ENCODE results near the gene NHEJ1.
A peak's percentile ranks its signal among the peaks of the same experiment; 100 is the strongest.

The NHEJ1 gene

GRCh38 chr2:219078126-219078525 lies 82.5 kb downstream of the NHEJ1 start:
- Histone ChIP-seq H3K9me3 (replicated peaks; ENCODE audit: insufficient read depth, low read length) (no peaks in the 10 kb centered on the region), H3K27me3 (replicated peaks; ENCODE audit: insufficient read depth, low read length) (no peaks in the 10 kb centered on the region), H3K9ac (ENCODE audit: low read length) (no peak overlapping the region), H3K9me2 (replicated peaks; ENCODE audit: insufficient read depth, low read length) (no peaks in the 10 kb centered on the region), H3F3A (ENCODE audit: insufficient read depth, low read length) (no peaks in the 10 kb centered on the region), H3K36me3 (replicated peaks; ENCODE audit: insufficient read depth, low read length) (no peaks in the 10 kb centered on the region; the same call in 1 of the 2 replicates), H3K4me1 (ENCODE audit: low read length) (no peaks in the 10 kb centered on the region), H3K79me2 (ENCODE audit: low read length) (no peaks in the 10 kb centered on the region), H3K4me2 (ENCODE audit: low read depth, low read length) (no peak overlapping the region), H3K27ac (ENCODE audit: low read length) (no peak overlapping the region), H2AFZ (ENCODE audit: low read length) (no peak overlapping the region), H3K4me3 (ENCODE audit: low read length) (no peak overlapping the region), H4K20me1 (ENCODE audit: insufficient read depth, low read length) (no peaks in the 10 kb centered on the region)
- DNase-seq, result no peak
- TF ChIP-seq EZH2phosphoT487 (IDR thresholded peaks at IDR 0.05; ENCODE audit: low read length) (no peak), EZH2 (optimal IDR thresholded peaks at IDR 0.05; ENCODE audit: low read depth, low read length) (no peak), CTCF (IDR thresholded peaks at IDR 0.05; ENCODE audit: low read length) (0 out of 2 replicates have a peak, but pooled peaks have one; percentile 9)

GRCh38 chr2:219076253-219076652 lies 84.4 kb downstream of the NHEJ1 start:
- no peaks in the 10 kb centered on the region for H3K79me2 ChIP-seq (ENCODE audit: low read length)
- no peaks in the 10 kb centered on the region for H3F3A ChIP-seq (ENCODE audit: insufficient read depth, low read length)
- H3K9me3 ChIP-seq (replicated peaks; ENCODE audit: insufficient read depth, low read length), result no peaks in the 10 kb centered on the region
- no peaks in the 10 kb centered on the region for H3K4me1 ChIP-seq (ENCODE audit: low read length)
- no peak for TF ChIP-seq EZH2 (optimal IDR thresholded peaks at IDR 0.05; ENCODE audit: low read depth, low read length)
- TF ChIP-seq CTCF (IDR thresholded peaks at IDR 0.05; ENCODE audit: low read length), result no peak
- TF ChIP-seq EZH2phosphoT487 (IDR thresholded peaks at IDR 0.05; ENCODE audit: low read length), result no peak
- H3K4me3 ChIP-seq (ENCODE audit: low read length), result no peak overlapping the region
- H4K20me1 ChIP-seq (ENCODE audit: insufficient read depth, low read length), result no peaks in the 10 kb centered on the region
- H3K27me3 ChIP-seq (replicated peaks; ENCODE audit: insufficient read depth, low read length), result no peaks in the 10 kb centered on the region
- H3K36me3 ChIP-seq (replicated peaks; ENCODE audit: insufficient read depth, low read length), result no peaks in the 10 kb centered on the region; the same call in 1 of the 2 replicates
- no peak overlapping the region for H3K27ac ChIP-seq (ENCODE audit: low read length)
- H2AFZ ChIP-seq (ENCODE audit: low read length), result no peak overlapping the region
- no peak overlapping the region for H3K4me2 ChIP-seq (ENCODE audit: low read depth, low read length)
- H3K9me2 ChIP-seq (replicated peaks; ENCODE audit: insufficient read depth, low read length), result no peaks in the 10 kb centered on the region
- DNase-seq, result no peak
- H3K9ac ChIP-seq (ENCODE audit: low read length), result no peak overlapping the region

GRCh38 chr2:219073413-219074129 lies 87.0 kb downstream of the NHEJ1 start:
- Histone ChIP-seq H3K4me1 (ENCODE audit: low read length) (no peaks in the 10 kb centered on the region), H4K20me1 (ENCODE audit: insufficient read depth, low read length) (no peaks in the 10 kb centered on the region), H3K27ac (ENCODE audit: low read length) (no peak overlapping the region), H3K9me3 (replicated peaks; ENCODE audit: insufficient read depth, low read length) (no peaks in the 10 kb centered on the region), H3K79me2 (ENCODE audit: low read length) (no peaks in the 10 kb centered on the region), H2AFZ (ENCODE audit: low read length) (no peak overlapping the region), H3K4me3 (ENCODE audit: low read length) (no peak overlapping the region), H3F3A (ENCODE audit: insufficient read depth, low read length) (no peaks in the 10 kb centered on the region), H3K4me2 (ENCODE audit: low read depth, low read length) (no peak overlapping the region), H3K36me3 (replicated peaks; ENCODE audit: insufficient read depth, low read length) (no peaks in the 10 kb centered on the region; the same call in 1 of the 2 replicates), H3K9ac (ENCODE audit: low read length) (no peak overlapping the region), H3K9me2 (replicated peaks; ENCODE audit: insufficient read depth, low read length) (no peaks in the 10 kb centered on the region), H3K27me3 (replicated peaks; ENCODE audit: insufficient read depth, low read length) (no peaks in the 10 kb centered on the region)
- TF ChIP-seq CTCF (IDR thresholded peaks at IDR 0.05; ENCODE audit: low read length) (peak; percentile 45; the same call in 1 of the 2 replicates), EZH2phosphoT487 (IDR thresholded peaks at IDR 0.05; ENCODE audit: low read length) (no peak), EZH2 (optimal IDR thresholded peaks at IDR 0.05; ENCODE audit: low read depth, low read length) (no peak)
- peak; percentile 30 for DNase-seq
